PC-9 (cell line): Measurements from ENCODE around the gene IQCK. TPM values are rescaled to one million over a fixed set of nuclear protein-coding genes. Genes with fewer than 3 reads are reported as not detected.

Source experiments
- BruUV-seq: library from RNA; stranded (reverse); fragments of 400-500 nt; replicated peaks from 2 replicates; lab custom pipeline; 2021; lab: Mats Ljungman, UMichigan
- CTCF ChIA-PET: fragments of 300-600 bp; sonication (Branson Sonifier 250); formaldehyde crosslinking; loops from one replicate; lab custom pipeline; 2022; ENCODE audit warnings: antibody characterized with exemption; lab: Charles Lee
- POLR2A ChIA-PET: fragments of 300-600 bp; sonication (Branson Sonifier 250); formaldehyde crosslinking; loops from one replicate; lab custom pipeline; 2022; ENCODE audit warnings: antibody characterized with exemption; ENCODE audit not compliant: unreplicated experiment; lab: Charles Lee
- DNase-seq, 2 experiments: peaks; one replicate each; pipeline versions ENCODE4 v3.0.0 to v3.0.0-alpha.2; 2015 to 2022; ENCODE audit warnings: mixed read lengths in 1 of 2
- H2AFZ ChIP-seq: fragments of 200-600 bp; sonication (generic); 2 replicates; pipeline ENCODE4 v1.8.1; 2017; ENCODE audit warnings: antibody characterized with exemption
- H3F3A ChIP-seq: fragments of 200-600 bp; sonication (generic); 2 replicates; pipeline ENCODE4 v1.8.1; 2017; ENCODE audit warnings: antibody characterized with exemption, mild to moderate bottlenecking, low read depth; ENCODE audit not compliant: insufficient read depth
- H3K27ac ChIP-seq: fragments of 200-600 bp; sonication (generic); 2 replicates; pipeline ENCODE4 v1.6.1; 2016; ENCODE audit warnings: mixed run types
- H3K27me3 ChIP-seq: fragments of 200-600 bp; sonication (generic); 2 replicates; pipeline ENCODE4 v1.6.1; 2016; ENCODE audit warnings: low read depth, mixed run types; ENCODE audit not compliant: insufficient read depth
- H3K36me3 ChIP-seq: fragments of 200-600 bp; sonication (generic); 2 replicates; pipeline ENCODE4 v1.6.1; 2016; ENCODE audit warnings: low read depth, mixed run types
- H3K4me1 ChIP-seq: fragments of 200-600 bp; sonication (generic); replicated peaks from 2 replicates; pipeline ENCODE4 v1.6.1; 2016; ENCODE audit warnings: mixed run types; ENCODE audit not compliant: insufficient read depth
- H3K4me2 ChIP-seq: fragments of 200-600 bp; sonication (generic); 2 replicates; pipeline ENCODE4 v1.6.1; 2017; ENCODE audit warnings: mixed run types
- H3K4me3 ChIP-seq: fragments of 200-600 bp; sonication (generic); 2 replicates; pipeline ENCODE4 v1.6.1; 2016; ENCODE audit warnings: mixed run types
- H3K79me2 ChIP-seq: fragments of 200-600 bp; sonication (generic); 2 replicates; pipeline ENCODE4 v1.6.1; 2017; ENCODE audit warnings: low read depth, mixed run types
- H3K9me2 ChIP-seq: fragments of 200-600 bp; sonication (generic); 2 replicates; pipeline ENCODE4 v1.8.1; 2017; ENCODE audit warnings: mild to moderate bottlenecking; ENCODE audit not compliant: insufficient read depth
- H3K9me3 ChIP-seq: fragments of 200-600 bp; sonication (generic); 2 replicates; pipeline ENCODE4 v1.8.1; 2016; ENCODE audit warnings: low read depth; ENCODE audit not compliant: insufficient read depth
- H4K20me1 ChIP-seq: fragments of 200-600 bp; sonication (generic); 2 replicates; pipeline ENCODE4 v1.8.1; 2017; ENCODE audit not compliant: insufficient read depth
- EZH2 ChIP-seq: fragments of 200-600 bp; sonication (generic); IDR thresholded peaks from 2 replicates; pipeline ENCODE4 v1.8.0; 2017; ENCODE audit warnings: antibody characterized with exemption, low read depth
- intact Hi-C: fragments of 100-400 bp; cut with micrococcal nuclease; formaldehyde crosslinking; loops from one replicate; pipeline ENCODE4 v1.10.0; 2022; ENCODE audit not compliant: unreplicated experiment
- total RNA-seq: library from RNA; stranded (reverse); gene quantifications from 2 replicates; pipeline ENCODE4 v1.2.3, GENCODE V29; 2021
- TF ChIP-seq, protein P1 (sequence below): fragments of 200-600 bp; sonication (generic); conservative IDR thresholded peaks from 2 replicates; pipeline ENCODE4 v1.6.1; 2017; ENCODE audit warnings: mixed run types, antibody characterized with exemption, mild to moderate bottlenecking, moderate library complexity

The IQCK gene
- total RNA-seq, 1 experiment from 2014 or later, result 21.6 TPM

DNA sequence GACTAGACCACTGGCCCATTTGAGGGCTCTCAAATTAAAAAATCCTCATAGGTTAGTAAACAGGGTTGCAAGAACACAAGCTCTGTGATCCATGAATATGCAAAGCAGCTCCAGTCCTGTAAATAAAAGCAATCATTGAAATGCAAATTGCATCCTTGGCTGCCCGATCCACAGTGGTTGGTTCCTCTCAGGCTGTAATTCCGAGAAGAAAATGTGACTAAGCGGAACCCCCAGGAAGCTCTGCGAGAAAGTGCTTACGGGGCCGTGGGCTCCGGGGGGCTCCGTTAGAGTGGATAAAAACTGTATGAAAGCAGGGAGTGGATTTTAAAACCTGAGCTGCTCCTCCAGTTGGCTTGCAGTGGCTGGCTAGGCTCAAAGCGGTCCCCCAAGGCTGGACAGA is 164.1 kb downstream of the IQCK start:
- ChIA-PET POLR2A (no interaction called here), CTCF (no interaction called here)
- no peaks in the 10 kb centered on the region for H4K20me1 ChIP-seq
- H3F3A ChIP-seq, result no peaks in the 10 kb centered on the region
- no peaks in the 10 kb centered on the region for H3K27me3 ChIP-seq
- TF ChIP-seq, protein P1, sequence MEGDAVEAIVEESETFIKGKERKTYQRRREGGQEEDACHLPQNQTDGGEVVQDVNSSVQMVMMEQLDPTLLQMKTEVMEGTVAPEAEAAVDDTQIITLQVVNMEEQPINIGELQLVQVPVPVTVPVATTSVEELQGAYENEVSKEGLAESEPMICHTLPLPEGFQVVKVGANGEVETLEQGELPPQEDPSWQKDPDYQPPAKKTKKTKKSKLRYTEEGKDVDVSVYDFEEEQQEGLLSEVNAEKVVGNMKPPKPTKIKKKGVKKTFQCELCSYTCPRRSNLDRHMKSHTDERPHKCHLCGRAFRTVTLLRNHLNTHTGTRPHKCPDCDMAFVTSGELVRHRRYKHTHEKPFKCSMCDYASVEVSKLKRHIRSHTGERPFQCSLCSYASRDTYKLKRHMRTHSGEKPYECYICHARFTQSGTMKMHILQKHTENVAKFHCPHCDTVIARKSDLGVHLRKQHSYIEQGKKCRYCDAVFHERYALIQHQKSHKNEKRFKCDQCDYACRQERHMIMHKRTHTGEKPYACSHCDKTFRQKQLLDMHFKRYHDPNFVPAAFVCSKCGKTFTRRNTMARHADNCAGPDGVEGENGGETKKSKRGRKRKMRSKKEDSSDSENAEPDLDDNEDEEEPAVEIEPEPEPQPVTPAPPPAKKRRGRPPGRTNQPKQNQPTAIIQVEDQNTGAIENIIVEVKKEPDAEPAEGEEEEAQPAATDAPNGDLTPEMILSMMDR, result no peak
- no peak for TF ChIP-seq EZH2
- H3K79me2 ChIP-seq, result peaks cover 19% of the 10 kb centered on the region
- H3K4me2 ChIP-seq, result no peak overlapping the region
- H3K27ac ChIP-seq, result no peak overlapping the region
- BruUV-seq, result no TSS peak
- H3K36me3 ChIP-seq, result no peaks in the 10 kb centered on the region
- intact Hi-C loops, result no loop called here
- no peak overlapping the region for H3K4me3 ChIP-seq
- H3K9me3 ChIP-seq, result no peaks in the 10 kb centered on the region
- H3K4me1 ChIP-seq, result no peaks in the 10 kb centered on the region
- DNase-seq, result no peak
- H3K9me2 ChIP-seq, result no peaks in the 10 kb centered on the region
- H2AFZ ChIP-seq, result no peak overlapping the region

GRCh38 chr16:19882646-19883045 is 164.6 kb downstream of the IQCK start:
- DNase-seq, result no peak
- peak overlapping the region; percentile 89 for H3K4me2 ChIP-seq
- ChIA-PET CTCF (no interaction called here), POLR2A (no interaction called here)
- H3K36me3 ChIP-seq, result no peaks in the 10 kb centered on the region
- H3K9me3 ChIP-seq, result no peaks in the 10 kb centered on the region
- no peaks in the 10 kb centered on the region for H3K4me1 ChIP-seq
- no peak overlapping the region for H2AFZ ChIP-seq
- H3K9me2 ChIP-seq, result no peaks in the 10 kb centered on the region
- no peak overlapping the region for H3K4me3 ChIP-seq
- H3K27me3 ChIP-seq, result no peaks in the 10 kb centered on the region
- H3K79me2 ChIP-seq, result peaks cover 19% of the 10 kb centered on the region
- no TSS peak for BruUV-seq
- no peaks in the 10 kb centered on the region for H4K20me1 ChIP-seq
- TF ChIP-seq, protein P1, result no peak
- TF ChIP-seq EZH2, result no peak
- intact Hi-C loops, result no loop called here
- no peaks in the 10 kb centered on the region for H3F3A ChIP-seq
- no peak overlapping the region for H3K27ac ChIP-seq

DNA sequence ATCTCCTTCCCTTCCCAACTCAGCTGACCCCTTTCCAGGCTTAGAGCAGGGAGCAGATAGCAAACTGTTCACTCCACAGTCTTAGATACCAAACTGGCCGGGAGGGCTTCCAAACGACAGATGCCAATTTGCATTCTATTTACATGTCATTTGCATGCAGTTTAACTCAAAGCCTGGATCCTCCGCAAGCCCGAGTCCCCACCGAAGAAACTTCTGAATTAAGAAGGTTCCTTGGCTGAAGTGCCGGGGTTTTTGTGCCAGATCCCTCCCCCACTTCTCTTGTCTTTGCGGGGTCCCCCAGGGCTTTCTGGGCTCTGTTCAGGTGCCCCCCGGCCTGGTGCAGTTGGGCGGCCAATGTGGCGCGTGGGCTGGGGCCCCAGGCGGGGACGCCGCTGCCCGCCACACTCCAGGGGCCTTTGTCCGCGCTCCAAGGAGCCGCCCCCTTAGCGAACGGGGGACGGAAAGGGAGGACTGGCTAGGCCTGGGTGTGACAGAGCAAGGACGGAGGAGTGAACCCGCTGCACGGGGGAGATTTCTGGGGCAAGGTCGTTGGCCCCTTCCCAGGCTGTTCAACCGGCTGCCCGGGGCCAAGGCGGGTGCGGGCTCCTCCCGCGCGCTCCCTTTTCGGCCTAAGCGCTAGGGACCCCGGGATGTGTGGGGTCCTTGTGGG is 165.4 kb downstream of the IQCK start:
- CTCF ChIA-PET, result interaction anchor here (0.6 to 1.1 kb wide), 6 partner anchors 134 to 300 kb away, joined by 3 to 15 read pairs (median 6); no protein-coding TSS in a partner anchor
- peak overlapping the region; percentile 81 for H3K4me3 ChIP-seq
- H2AFZ ChIP-seq, result peak overlapping the region; percentile 45
- peaks cover 19% of the 10 kb centered on the region for H3K79me2 ChIP-seq
- TSS peak; percentile 23 for BruUV-seq
- no peaks in the 10 kb centered on the region for H3K36me3 ChIP-seq
- TF ChIP-seq, protein P1, result no peak
- no peak for TF ChIP-seq EZH2
- no peaks in the 10 kb centered on the region for H3F3A ChIP-seq
- H3K4me2 ChIP-seq, result peak overlapping the region; percentile 89
- no peak for DNase-seq
- no peaks in the 10 kb centered on the region for H3K9me3 ChIP-seq
- intact Hi-C loops, result no loop called here
- POLR2A ChIA-PET, result no interaction called here
- H3K27me3 ChIP-seq, result no peaks in the 10 kb centered on the region
- H3K9me2 ChIP-seq, result no peaks in the 10 kb centered on the region
- H4K20me1 ChIP-seq, result no peaks in the 10 kb centered on the region
- H3K27ac ChIP-seq, result no peak overlapping the region
- no peaks in the 10 kb centered on the region for H3K4me1 ChIP-seq
